Psoas muscle (tissue), 8 donors: ENCODE measurements around the gene KNL1. TPM values are rescaled to one million over a fixed set of nuclear protein-coding genes. Genes with fewer than 3 reads are reported as not detected.

Source experiments
- ATAC-seq, 4 donors: fragments of 200-7000 bp; cut with Tn5 transposase; one replicate each; pipeline ENCODE4 v1.9.1; 2020; ENCODE audit warnings: moderate library complexity in 3 of 4, mild to moderate bottlenecking in 2 of 4
- DNase-seq, 2 donors: peaks; one replicate each; pipeline ENCODE4 v3.0.0-alpha.2; 2020
- H3K27ac ChIP-seq: fragments of 200-600 bp; one replicate; pipeline ENCODE4 v1.8.0; 2022
- H3K27me3 ChIP-seq, 3 donors: fragments of 200-600 bp in 1 of 3; one replicate each; pipeline versions ENCODE4 v1.6.1 to v1.8.0; 2013 to 2022; ENCODE audit warnings: low read length in 2 of 3, mild to moderate bottlenecking in 2 of 3, moderate library complexity in 1 of 3; ENCODE audit not compliant: insufficient read depth in 3 of 3
- H3K36me3 ChIP-seq, 2 donors: fragments of 200-600 bp in 1 of 2; one replicate each; pipeline versions ENCODE4 v1.6.1 to v1.8.0; 2013 to 2022; ENCODE audit warnings: low read depth in 1 of 2, mild to moderate bottlenecking in 1 of 2, moderate library complexity in 1 of 2; ENCODE audit not compliant: insufficient read depth in 1 of 2
- H3K4me1 ChIP-seq: fragments of 200-600 bp; one replicate; pipeline ENCODE4 v1.8.0; 2022
- H3K4me3 ChIP-seq: fragments of 200-600 bp; one replicate; pipeline ENCODE4 v1.8.0; 2022; ENCODE audit warnings: mild to moderate bottlenecking
- H3K9me3 ChIP-seq: fragments of 200-600 bp; one replicate; pipeline ENCODE4 v1.8.0; 2022
- CTCF ChIP-seq: fragments of 200-600 bp; IDR thresholded peaks from one replicate; pipeline ENCODE4 v1.8.0; 2022; ENCODE audit warnings: antibody characterized with exemption
- WGBS, 3 donors: extraction: QIAGEN DNeasy Blood & Tissue Kit; methylation state at CpG; one replicate each; pipeline versions ENCODE4 v1.1.6 to v1.1.7; 2013; 5-methylcytosine and 5-hydroxymethylcytosine counted together
- intact Hi-C, 2 donors: fragments of 100-400 bp; cut with DNase I; formaldehyde crosslinking; loops; one replicate each; pipeline versions ENCODE4 v1.11.0 to v1.14.2; 2022
- polyA plus RNA-seq, 3 donors: library from polyadenylated mRNA; stranded (reverse); fragments of 200-250 nt; gene quantifications; one replicate each; pipeline ENCODE4 v1.2.3, GENCODE V29; 2013
- total RNA-seq, 4 donors: library from RNA; stranded (reverse); fragmentation: NEBNext Ultra II Directional in 2 of 4; extraction: Animal tissue kit (Norgen Biotek cat#: 25700) in 2 of 4; gene quantifications; one replicate each; pipeline versions ENCODE4 v1.2.1 to v1.2.4, GENCODE V29; 2021 to 2023
- donor health status: healthy with polysubstance abuse.
- donor health status: DM: no; HTN: no; CAD: no; lungs with moderate emphysema.
- donor health status: Bipolar disorder and iron deficiency.
- donor health status: healthy.
- donor health status: DM: yes; HTN: yes; CAD: no.
- donor health status: DM: no; HTN: no; CAD: no.
- donor health status: DM: no; HTN: no; CAD: no.
- donor health status: DM: yes; HTN: yes; CAD: no.

The KNL1 gene
- total and polyA plus RNA-seq, 7 donors: 0.03 to 0.50 (median 0.18) TPM; not detected in 2

GRCh38 chr15:40558952-40559742, 34.9 kb upstream of the KNL1 start:
- Histone ChIP-seq H3K4me1 (peaks cover 55% of the 10 kb centered on the region), H3K36me3 (peaks cover 4 to 50% of the 10 kb centered on the region in 2 donors)

GRCh38 chr15:40562691-40563090, 31.4 kb upstream of the KNL1 start:
- intact Hi-C loops: loop anchor here in 1 of 2 donors (5.0 kb wide), 1 partner anchor 40 kb away; no protein-coding TSS in a partner anchor
- no peaks in the 10 kb centered on the region for H3K9me3 ChIP-seq
- 23 to 75% (median 33%) methylated on average over 2 of the region's 2 CpGs for WGBS, 3 donors
- DNase-seq (no peak), ATAC-seq (no peak)
- no peak for TF ChIP-seq CTCF
- H3K27ac ChIP-seq: peak overlapping the region; percentile 62
- no peaks in the 10 kb centered on the region for H3K27me3 ChIP-seq
- H3K4me1 ChIP-seq: peaks cover 26% of the 10 kb centered on the region
- peaks cover 0 to 26% of the 10 kb centered on the region in 2 donors for H3K36me3 ChIP-seq
- H3K4me3 ChIP-seq: peak overlapping the region; percentile 40

More at GRCh38 chr15:40558952-40559742, 34.9 kb upstream of the KNL1 start:
- H3K27me3 ChIP-seq: no peaks in the 10 kb centered on the region
- intact Hi-C loops: no loop called here
- WGBS, 3 donors: 86 to 94% (median 87%) methylated on average over 6 of the region's 6 CpGs
- no peak overlapping the region for H3K27ac ChIP-seq
- DNase-seq (no peak), ATAC-seq (no peak)
- H3K4me3 ChIP-seq: no peak overlapping the region
- no peaks in the 10 kb centered on the region for H3K9me3 ChIP-seq
- TF ChIP-seq CTCF: no peak

GRCh38 chr15:40563426-40563825, 30.6 kb upstream of the KNL1 start:
- DNase-seq (no peak), ATAC-seq (no peak)
- TF ChIP-seq CTCF: no peak
- intact Hi-C loops: loop anchor here in 1 of 2 donors (5.0 kb wide), 1 partner anchor 41 kb away; no protein-coding TSS in a partner anchor
- peaks cover 27% of the 10 kb centered on the region for H3K4me1 ChIP-seq
- H3K4me3 ChIP-seq: peak overlapping the region; percentile 89
- H3K27ac ChIP-seq: peak overlapping the region; percentile 98
- no peaks in the 10 kb centered on the region for H3K9me3 ChIP-seq
- H3K36me3 ChIP-seq: peaks cover 0 to 26% of the 10 kb centered on the region in 2 donors
- H3K27me3 ChIP-seq: no peaks in the 10 kb centered on the region

GRCh38 chr15:40564591-40565332, 29.3 kb upstream of the KNL1 start, which contains the start of gene CCDC32:
TSS of gene CCDC32 (minus strand) at chr15:40565042. CDS start at chr15:40563015, 2,027 bp downstream.
- Histone ChIP-seq H3K36me3 (peaks cover 0 to 26% of the 10 kb centered on the region in 2 donors), H3K9me3 (no peaks in the 10 kb centered on the region), H3K27ac (peak within 1 kb of the TSS; percentile 98), H3K4me3 (peak within 1 kb of the TSS; percentile 89), H3K4me1 (peaks cover 30% of the 10 kb centered on the region), H3K27me3 (no peaks in the 10 kb centered on the region)
- ATAC-seq (peak; percentile 93 to 97 (median 95)), DNase-seq (peak; percentile 96 to 98)
- TF ChIP-seq CTCF: no peak
- WGBS, 3 donors: 0% methylated on average over 40 of the region's 40 CpGs
- intact Hi-C loops: loop anchor here in 1 of 2 donors (5.0 kb wide), 1 partner anchor 42 kb away; no protein-coding TSS in a partner anchor
